Measurements from ENCODE around the gene DSCAML1. TPM values are rescaled to one million over a fixed set of nuclear protein-coding genes. Genes with fewer than 3 reads are reported as not detected.

The DSCAML1 gene
- polyA plus RNA-seq, 1 donor from 2014 or later: not detected

- Mint-ChIP-seq H3K9me3 (no peaks in the 10 kb centered on the region), H3K36me3 (no peaks in the 10 kb centered on the region), H3K27me3 (peaks cover 31% of the 10 kb centered on the region), H3K4me3 (no peak overlapping the region), H3K27ac (peak overlapping the region in 1 of 3 donors; percentile 24), H3K4me1 (peaks cover 3 to 9% (median 5%) of the 10 kb centered on the region in 3 donors)
Observed at GRCh38 chr11:117799634-117800033, 2.6 kb upstream of the DSCAML1 start.

- Mint-ChIP-seq H3K9me3 (no peaks in the 10 kb centered on the region), H3K27ac (no peak overlapping the region), H3K4me1 (peaks cover 5 to 9% (median 6%) of the 10 kb centered on the region in 3 donors), H3K27me3 (peaks cover 53% of the 10 kb centered on the region), H3K4me3 (peak overlapping the region in 1 of 4 donors; percentile 74), H3K36me3 (no peaks in the 10 kb centered on the region)
Observed at GRCh38 chr11:117796456-117796871, 552 bp downstream of the DSCAML1 start.

- no peaks in the 10 kb centered on the region for H3K9me3 Mint-ChIP-seq
- peaks cover 53% of the 10 kb centered on the region for H3K27me3 Mint-ChIP-seq
- H3K4me1 Mint-ChIP-seq: peaks cover 5 to 9% (median 6%) of the 10 kb centered on the region in 3 donors
- H3K27ac Mint-ChIP-seq: no peak overlapping the region
- no peaks in the 10 kb centered on the region for H3K36me3 Mint-ChIP-seq
- peak overlapping the region in 2 of 4 donors; percentile 41 to 74 for H3K4me3 Mint-ChIP-seq
Observed at GRCh38 chr11:117795638-117796455, 1.2 kb downstream of the DSCAML1 start.

- H3K4me1 Mint-ChIP-seq: peaks cover 5 to 9% (median 6%) of the 10 kb centered on the region in 3 donors
- peak overlapping the region in 2 of 4 donors; percentile 41 to 66 for H3K4me3 Mint-ChIP-seq
- H3K27ac Mint-ChIP-seq: no peak overlapping the region
- H3K36me3 Mint-ChIP-seq: no peaks in the 10 kb centered on the region
- H3K27me3 Mint-ChIP-seq: peaks cover 52% of the 10 kb centered on the region
- H3K9me3 Mint-ChIP-seq: no peaks in the 10 kb centered on the region
Observed at GRCh38 chr11:117794772-117795629, 2.0 kb downstream of the DSCAML1 start.

GRCh38 chr11:117794135-117794534 lies 2.9 kb downstream of the DSCAML1 start:
- H3K9me3 Mint-ChIP-seq: no peaks in the 10 kb centered on the region
- peak overlapping the region in 1 of 3 donors; percentile 10 for H3K27ac Mint-ChIP-seq
- H3K27me3 Mint-ChIP-seq: peaks cover 48% of the 10 kb centered on the region
- H3K36me3 Mint-ChIP-seq: no peaks in the 10 kb centered on the region
- H3K4me1 Mint-ChIP-seq: peaks cover 5 to 9% (median 6%) of the 10 kb centered on the region in 3 donors
- H3K4me3 Mint-ChIP-seq: no peak overlapping the region

GRCh38 chr11:117793583-117793982 lies 3.4 kb downstream of the DSCAML1 start:
- Mint-ChIP-seq H3K27ac (no peak overlapping the region), H3K4me1 (peaks cover 5 to 9% (median 6%) of the 10 kb centered on the region in 3 donors), H3K36me3 (no peaks in the 10 kb centered on the region), H3K27me3 (peaks cover 46% of the 10 kb centered on the region), H3K4me3 (no peak overlapping the region), H3K9me3 (peaks cover 0 to under 1% (median 0%) of the 10 kb centered on the region in 3 donors)

- H3K27me3 Mint-ChIP-seq: peaks cover 46% of the 10 kb centered on the region
- peaks cover 0 to 2% (median 0%) of the 10 kb centered on the region in 3 donors for H3K9me3 Mint-ChIP-seq
- H3K4me3 Mint-ChIP-seq: no peak overlapping the region
- no peak overlapping the region for H3K27ac Mint-ChIP-seq
- no peaks in the 10 kb centered on the region for H3K36me3 Mint-ChIP-seq
- peaks cover 5 to 9% (median 6%) of the 10 kb centered on the region in 3 donors for H3K4me1 Mint-ChIP-seq
Observed at GRCh38 chr11:117792992-117793391, 4.0 kb downstream of the DSCAML1 start.

- peaks cover 0 to 2% (median 0%) of the 10 kb centered on the region in 3 donors for H3K9me3 Mint-ChIP-seq
- no peak overlapping the region for H3K4me3 Mint-ChIP-seq
- H3K27ac Mint-ChIP-seq: peak overlapping the region in 1 of 3 donors; percentile 60
- H3K27me3 Mint-ChIP-seq: peaks cover 44% of the 10 kb centered on the region
- peaks cover 2 to 4% (median 2%) of the 10 kb centered on the region in 3 donors for H3K4me1 Mint-ChIP-seq
- H3K36me3 Mint-ChIP-seq: no peaks in the 10 kb centered on the region
Observed at GRCh38 chr11:117792241-117792640, 4.8 kb downstream of the DSCAML1 start.

GRCh38 chr11:117790279-117790678 lies 6.7 kb downstream of the DSCAML1 start:
- Mint-ChIP-seq H3K27me3 (peaks cover 43% of the 10 kb centered on the region), H3K9me3 (peaks cover 0 to 2% (median 0%) of the 10 kb centered on the region in 3 donors), H3K4me1 (peaks cover 0 to 4% (median 2%) of the 10 kb centered on the region in 3 donors), H3K4me3 (no peak overlapping the region), H3K27ac (no peak overlapping the region), H3K36me3 (no peaks in the 10 kb centered on the region)

- Mint-ChIP-seq H3K27me3 (peaks cover 35% of the 10 kb centered on the region), H3K4me3 (no peak overlapping the region), H3K4me1 (peaks cover 0 to 2% (median 0%) of the 10 kb centered on the region in 3 donors), H3K27ac (no peak overlapping the region), H3K9me3 (peaks cover 0 to 2% (median 0%) of the 10 kb centered on the region in 3 donors), H3K36me3 (no peaks in the 10 kb centered on the region)
Observed at GRCh38 chr11:117789241-117789640, 7.8 kb downstream of the DSCAML1 start.

- Mint-ChIP-seq H3K4me3 (no peak overlapping the region), H3K4me1 (no peaks in the 10 kb centered on the region), H3K27ac (no peak overlapping the region), H3K27me3 (peaks cover 25% of the 10 kb centered on the region), H3K36me3 (no peaks in the 10 kb centered on the region), H3K9me3 (peaks cover 0 to 2% (median 0%) of the 10 kb centered on the region in 3 donors)
Observed at GRCh38 chr11:117786135-117786870, 10.7 kb downstream of the DSCAML1 start.

- Mint-ChIP-seq H3K27me3 (peaks cover 25% of the 10 kb centered on the region), H3K27ac (no peak overlapping the region)
Observed at GRCh38 chr11:117782101-117782500, 14.9 kb downstream of the DSCAML1 start.

GRCh38 chr11:117781627-117782026 lies 15.4 kb downstream of the DSCAML1 start:
- peaks cover 25% of the 10 kb centered on the region for H3K27me3 Mint-ChIP-seq
- no peak overlapping the region for H3K4me3 Mint-ChIP-seq
- H3K27ac Mint-ChIP-seq: no peak overlapping the region
- peaks cover 0 to 2% (median 0%) of the 10 kb centered on the region in 3 donors for H3K4me1 Mint-ChIP-seq
- H3K36me3 Mint-ChIP-seq: no peaks in the 10 kb centered on the region
- H3K9me3 Mint-ChIP-seq: peaks cover 0 to 2% (median 0%) of the 10 kb centered on the region in 3 donors

More at GRCh38 chr11:117782101-117782500, 14.9 kb downstream of the DSCAML1 start:
- Mint-ChIP-seq H3K4me3 (no peak overlapping the region), H3K9me3 (no peaks in the 10 kb centered on the region), H3K4me1 (peaks cover 0 to under 1% (median 0%) of the 10 kb centered on the region in 3 donors), H3K36me3 (no peaks in the 10 kb centered on the region)

- Mint-ChIP-seq H3K27ac (no peak overlapping the region), H3K27me3 (peaks cover 18% of the 10 kb centered on the region), H3K4me1 (peaks cover 0 to 2% (median 0%) of the 10 kb centered on the region in 3 donors), H3K4me3 (no peak overlapping the region), H3K9me3 (peaks cover 0 to 2% (median 0%) of the 10 kb centered on the region in 3 donors), H3K36me3 (no peaks in the 10 kb centered on the region)
Observed at GRCh38 chr11:117780456-117780855, 16.6 kb downstream of the DSCAML1 start.
